GM15510 (cell line): ENCODE measurements around the gene CNKSR3.

ENCODE experiments used
- POLR2A ChIP-seq: IDR thresholded peaks from 3 replicates; pipeline ENCODE4 v1.6.1; 2011; ENCODE audit warnings: borderline replicate concordance; ENCODE audit not compliant: insufficient read length; ENCODE audit errors: extremely low read depth

Gene CNKSR3

DNA sequence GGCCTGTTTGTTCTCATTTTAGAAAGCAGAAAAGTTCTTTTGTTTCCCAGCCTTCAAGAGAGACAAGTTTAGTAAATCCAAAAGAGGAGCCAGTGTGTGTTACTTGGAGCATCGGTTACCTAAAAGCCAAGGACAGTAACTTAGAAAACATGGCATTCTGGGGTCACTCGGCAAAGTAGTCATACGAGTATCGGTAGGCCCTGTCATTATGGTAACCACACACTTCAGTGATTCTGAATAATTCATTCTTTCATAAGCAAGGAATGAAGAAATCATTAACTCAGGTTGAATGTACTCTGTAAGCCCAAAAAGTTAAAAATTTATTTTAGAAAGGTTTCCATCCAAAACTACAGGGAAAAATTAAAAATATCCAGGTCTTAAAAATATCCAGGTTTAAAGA, 34.0 kb downstream of the CNKSR3 start:
- no peak for TF ChIP-seq POLR2A

GRCh38 chr6:154474648-154475428, 35.6 kb downstream of the CNKSR3 start:
- TF ChIP-seq POLR2A: no peak

- TF ChIP-seq POLR2A: no peak
Measured at GRCh38 chr6:154473324-154473723, 37.2 kb downstream of the CNKSR3 start.

DNA sequence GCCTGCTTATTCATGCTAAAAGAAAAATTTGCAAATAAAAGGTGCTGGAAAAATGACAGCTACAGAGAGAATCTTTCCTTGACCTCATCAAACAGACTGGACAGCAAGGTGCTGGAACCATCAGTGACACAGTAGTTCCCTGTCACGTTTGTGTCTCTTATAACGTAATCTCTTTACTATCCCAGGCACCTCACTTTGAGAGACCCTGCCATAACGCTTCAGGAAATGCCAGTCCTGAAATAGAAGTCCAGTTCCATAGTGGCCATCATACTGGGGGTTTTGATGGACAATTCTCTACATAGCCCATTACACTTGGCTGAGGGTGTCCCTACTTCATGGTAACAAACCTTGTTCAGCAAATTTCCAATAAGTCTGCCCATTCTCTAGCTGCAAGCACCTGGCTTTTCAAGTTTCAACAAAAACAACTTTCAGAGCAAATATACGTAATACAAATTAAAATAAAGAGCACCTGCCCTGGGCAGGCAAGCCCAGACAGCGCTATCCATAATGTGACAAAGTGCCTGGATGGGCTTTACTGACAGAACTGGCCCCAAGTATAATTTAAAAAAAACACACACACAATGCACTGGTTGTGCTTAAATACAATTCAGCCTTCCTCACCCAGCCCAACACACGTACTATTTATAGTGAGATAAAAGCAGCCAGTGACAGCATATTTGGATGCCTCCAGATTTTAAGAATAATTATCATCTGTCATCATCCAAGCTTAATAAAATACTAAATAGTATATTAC, 38.7 kb downstream of the CNKSR3 start:
- no peak for TF ChIP-seq POLR2A

- TF ChIP-seq POLR2A: no peak
Measured at GRCh38 chr6:154469306-154469935, 41.1 kb downstream of the CNKSR3 start.

DNA sequence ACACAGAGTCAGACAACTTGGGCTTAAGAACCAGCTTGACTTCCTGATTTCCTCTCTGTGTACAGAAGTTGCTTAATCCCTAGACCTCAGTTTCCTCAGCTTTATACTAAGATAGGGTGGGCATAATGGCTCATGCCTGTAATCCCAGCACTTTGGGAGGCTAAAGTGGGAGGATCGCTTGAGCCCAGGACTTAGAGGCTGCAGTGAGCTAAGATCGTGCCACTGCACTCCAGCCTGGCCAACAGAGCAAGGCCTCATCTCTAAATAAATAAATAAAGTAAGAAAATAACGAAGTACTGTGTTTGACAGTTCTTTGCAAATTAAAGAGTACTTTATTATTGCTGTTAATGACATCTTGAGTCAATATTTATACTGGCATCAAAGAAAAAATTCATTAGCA, 41.7 kb downstream of the CNKSR3 start:
- TF ChIP-seq POLR2A: no peak

GRCh38 chr6:154466971-154467679, 43.4 kb downstream of the CNKSR3 start:
- no peak for TF ChIP-seq POLR2A

GRCh38 chr6:154466139-154466538, 44.3 kb downstream of the CNKSR3 start:
- no peak for TF ChIP-seq POLR2A

DNA sequence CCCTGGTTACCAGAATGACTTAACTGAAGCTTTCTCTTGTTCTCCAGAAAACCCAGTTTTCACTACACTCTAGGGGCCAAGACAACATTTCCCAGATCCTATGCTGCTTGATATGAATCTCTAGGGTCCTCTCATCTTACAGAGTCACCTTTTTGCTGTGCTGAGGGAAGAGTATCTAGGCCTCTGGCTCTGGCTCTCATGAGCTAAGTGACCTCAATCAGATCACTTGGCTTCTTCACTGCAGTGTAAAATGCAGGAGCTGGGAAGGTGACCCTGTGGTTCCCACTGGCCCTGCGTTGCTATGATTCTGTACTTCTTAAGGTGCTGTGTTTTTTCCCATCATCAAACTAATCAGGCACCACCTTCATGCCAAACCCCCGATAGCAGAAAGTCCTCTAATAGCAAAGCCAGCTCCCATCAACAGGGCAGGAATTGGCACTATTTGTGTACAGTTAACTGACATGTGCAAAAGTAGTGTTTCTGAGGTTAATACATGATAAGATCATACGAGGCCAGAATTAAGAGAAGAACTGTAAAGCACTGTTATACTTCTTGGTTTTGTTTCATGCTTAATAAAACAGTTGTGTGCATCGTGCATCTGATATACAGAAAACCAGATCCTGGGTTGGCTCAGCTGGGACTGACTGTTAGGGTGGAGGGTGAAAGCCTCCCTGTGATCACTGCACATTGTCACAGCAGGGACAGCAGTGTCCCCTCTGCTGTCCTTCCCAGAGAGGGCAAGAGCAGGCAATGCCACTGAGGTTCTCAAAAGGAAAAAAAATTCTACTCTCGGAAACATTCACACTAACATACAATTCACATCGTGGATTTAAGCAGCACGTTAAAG, 46.7 kb downstream of the CNKSR3 start:
- TF ChIP-seq POLR2A: no peak

DNA sequence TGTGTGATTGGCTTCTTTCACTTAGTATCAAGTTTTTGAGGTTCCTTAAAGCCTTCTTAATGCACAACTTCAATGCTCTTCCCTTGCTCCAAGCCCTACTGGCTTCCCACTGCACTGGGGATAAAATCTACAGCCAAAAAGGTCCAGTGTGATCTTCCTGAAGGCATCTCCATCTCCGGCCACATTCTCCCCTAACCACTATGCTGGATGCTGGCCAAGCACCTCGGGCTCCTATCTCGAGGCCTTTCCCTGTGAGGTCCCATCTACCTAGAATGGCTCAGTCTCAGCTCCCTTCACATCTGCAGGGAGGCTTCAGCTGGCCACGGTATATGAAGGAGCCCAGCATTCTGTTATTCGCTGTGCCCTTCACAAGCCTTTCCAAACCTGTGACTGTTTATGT, 48.1 kb downstream of the CNKSR3 start:
- no peak for TF ChIP-seq POLR2A

- no peak for TF ChIP-seq POLR2A
Measured at GRCh38 chr6:154461348-154461747, 49.1 kb downstream of the CNKSR3 start.

DNA sequence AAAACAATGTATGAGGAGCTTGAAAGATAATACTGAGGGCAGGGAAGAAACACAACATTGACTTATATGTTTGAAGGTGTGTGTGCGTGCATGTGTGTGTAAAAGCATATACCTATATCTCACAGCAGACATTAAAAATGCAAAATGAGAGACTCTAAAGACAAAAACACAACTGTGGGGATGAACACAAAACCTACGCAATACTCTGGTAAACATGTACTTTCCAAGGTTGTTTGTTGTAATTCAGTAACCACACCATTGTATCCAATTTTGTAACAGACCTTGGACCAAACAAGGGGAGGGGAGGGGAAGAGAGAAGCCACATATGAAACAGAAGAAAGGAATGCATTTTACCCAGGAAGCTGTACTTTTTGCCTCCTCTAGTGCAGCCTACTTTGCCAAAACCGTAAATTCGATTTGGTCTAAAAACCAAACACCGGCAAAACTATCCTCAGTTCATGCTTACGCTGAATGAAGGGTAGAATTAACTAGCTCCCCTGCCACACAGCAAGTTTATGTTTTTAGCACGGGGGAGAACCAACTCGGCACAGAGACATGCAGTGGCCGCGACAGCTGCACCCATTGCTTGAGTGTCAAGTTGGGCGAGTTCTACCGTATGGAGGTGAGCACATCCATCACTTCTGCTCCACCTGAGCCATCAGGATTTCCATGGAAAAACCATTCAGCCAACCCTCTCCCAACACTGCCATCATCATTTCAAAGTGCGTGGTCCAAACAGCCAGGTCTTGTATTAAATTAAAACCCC, 50.0 kb downstream of the CNKSR3 start:
- no peak for TF ChIP-seq POLR2A

DNA sequence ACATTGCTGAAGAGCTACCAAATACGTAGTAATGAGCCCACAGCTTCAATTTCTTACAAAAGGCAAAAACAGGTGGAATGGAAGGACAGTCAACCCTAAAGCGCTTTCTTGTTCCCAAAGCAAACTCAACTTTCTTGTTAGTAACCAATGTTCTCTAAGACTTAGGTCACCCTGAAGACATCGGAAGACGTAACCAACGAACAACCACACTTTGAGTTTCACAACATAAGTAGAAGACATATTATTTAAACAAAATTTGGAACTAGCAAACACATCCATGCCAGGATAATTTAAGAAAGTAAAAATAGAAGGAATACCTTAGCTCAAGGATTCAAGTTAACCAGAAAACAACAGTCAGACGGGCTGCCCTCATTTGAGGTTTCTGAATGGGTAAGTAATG, 51.0 kb downstream of the CNKSR3 start:
- TF ChIP-seq POLR2A: no peak
